Measurements from ENCODE around the gene SULT1C2.
"Not testable (repeated sequence)": the region's sequence is repeated elsewhere in the genome, so short reads cannot be mapped to it uniquely, and the experiment has no call there.

SULT1C2 gene

DNA sequence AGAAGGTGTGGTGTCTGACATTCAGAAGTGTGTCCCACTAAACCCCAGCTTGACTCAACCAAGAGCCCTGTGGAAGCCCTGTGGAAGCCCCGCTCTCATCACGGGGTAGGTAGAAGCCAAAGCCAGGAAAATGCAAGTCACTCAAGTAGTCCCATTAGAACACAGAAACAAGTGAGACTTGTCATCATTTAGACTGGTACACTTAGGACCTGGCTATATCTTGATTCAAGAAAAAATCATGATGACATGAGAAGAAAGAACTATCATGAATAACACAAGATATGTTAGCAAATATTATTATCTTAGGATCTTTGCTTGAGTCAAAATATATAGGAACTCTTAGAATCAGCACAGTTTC, 60.9 kb downstream of the SULT1C2 start:
- no peak for DNase-seq

DNA sequence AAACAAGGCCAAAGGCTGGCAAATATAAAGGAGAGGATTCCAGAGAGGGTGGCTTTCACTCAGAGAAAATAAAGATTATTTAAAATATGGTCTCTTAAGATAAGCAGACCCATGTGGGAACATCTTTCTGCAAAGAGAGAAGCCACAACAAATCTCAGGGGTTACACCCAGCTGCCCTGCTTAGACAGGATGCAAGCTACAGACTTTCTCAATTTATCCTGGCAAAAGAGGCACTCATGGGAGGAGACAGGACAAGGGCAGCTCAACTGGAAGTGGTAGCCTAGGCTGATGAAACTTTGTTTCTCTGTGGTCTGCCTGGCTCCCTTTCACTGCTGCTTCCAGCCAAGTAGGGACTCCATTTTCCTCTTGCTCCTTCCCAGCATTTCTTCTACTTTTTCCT, 63.2 kb downstream of the SULT1C2 start:
- no peak for DNase-seq

DNA sequence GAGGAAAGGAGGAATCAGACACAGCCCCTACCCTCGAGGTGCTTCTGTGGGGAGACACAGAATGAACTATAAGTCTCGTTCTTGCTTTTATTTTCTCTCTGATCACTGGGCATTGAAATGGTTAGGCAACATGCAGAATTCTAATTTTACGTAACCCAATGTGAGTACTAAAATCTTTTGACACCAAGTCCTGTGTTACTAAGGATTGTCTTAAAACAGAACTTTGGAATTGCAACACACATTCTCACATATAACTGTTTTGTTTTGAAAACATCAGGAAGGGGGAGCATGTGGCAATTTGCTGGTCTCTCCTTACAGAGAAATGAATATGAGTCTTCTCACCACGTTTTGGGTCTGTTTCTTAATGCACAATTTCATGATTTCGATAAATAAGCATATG, 65.4 kb downstream of the SULT1C2 start:
- DNase-seq = no peak

DNA sequence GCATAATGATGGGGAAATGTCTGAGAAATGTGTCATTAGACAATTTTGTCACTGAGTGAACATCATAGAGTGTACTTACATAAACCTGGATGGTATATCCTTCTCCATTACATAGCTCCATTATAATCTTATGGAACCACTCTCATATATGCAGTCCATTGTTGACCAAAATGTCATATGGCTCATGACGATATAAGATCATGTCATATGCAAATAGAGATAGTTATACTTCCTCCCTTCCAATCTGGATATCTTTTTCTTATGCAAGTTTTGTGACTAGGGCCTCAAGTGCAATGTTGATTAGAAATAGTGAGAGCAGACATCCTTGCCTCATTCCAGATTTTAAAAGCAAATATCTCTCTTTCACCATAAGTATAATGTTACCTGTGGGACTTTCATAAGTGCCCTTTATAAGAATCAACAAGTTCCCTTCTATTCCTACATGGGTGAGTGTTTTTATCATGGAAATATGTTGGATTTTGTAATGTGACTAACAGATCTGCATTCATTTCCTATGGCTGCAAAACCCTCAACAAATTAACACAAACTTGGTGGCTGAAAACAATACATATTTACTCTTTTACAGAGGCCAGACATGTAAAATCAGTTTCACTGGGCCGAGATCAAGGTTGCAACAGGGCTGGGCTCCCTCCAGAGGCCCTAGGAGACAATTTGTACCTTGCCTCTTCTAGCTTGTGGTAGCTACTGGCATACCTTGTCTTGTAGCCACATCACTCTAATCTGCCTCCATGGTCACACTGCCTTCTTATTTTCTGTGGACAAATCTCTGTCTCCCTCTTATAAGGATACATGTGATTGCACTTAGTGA, 67.4 kb downstream of the SULT1C2 start:
- no peak for DNase-seq

DNA sequence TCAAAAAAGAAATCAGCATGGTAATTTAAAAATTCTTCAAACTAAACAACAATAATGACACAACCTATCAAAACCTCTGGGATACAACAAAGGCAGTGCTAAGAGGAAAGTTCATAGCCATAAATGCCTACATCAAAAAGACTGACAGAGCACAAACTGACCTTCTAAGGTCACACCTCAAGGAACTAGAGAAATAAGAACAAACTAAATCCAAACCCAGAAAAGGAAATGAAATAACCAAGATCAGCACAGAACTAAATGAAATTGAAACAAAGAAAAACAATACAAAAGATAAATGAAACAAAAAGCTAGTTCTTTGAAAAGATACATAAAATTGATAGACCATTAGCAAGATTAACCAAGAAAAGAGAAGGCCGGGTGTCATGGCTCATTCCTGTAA, 70.6 kb downstream of the SULT1C2 start:
- not testable (repeated sequence) for DNase-seq
